ENCODE data around the gene SUGCT.

GRCh38 chr7:40500219-40500618, 365.4 kb downstream of the SUGCT start:
- no peak for TF ChIP-seq CTCF (IDR thresholded peaks at IDR 0.05)
- no peak for TF ChIP-seq POLR2A (IDR thresholded peaks at IDR 0.05)
